DMS79 (cell line): ENCODE data around the gene HOXC12.

Source experiments
- DNase-seq: peaks from one replicate; lab custom pipeline; 2025; lab: John Stamatoyannopoulos, UW

HOXC12 gene

DNA sequence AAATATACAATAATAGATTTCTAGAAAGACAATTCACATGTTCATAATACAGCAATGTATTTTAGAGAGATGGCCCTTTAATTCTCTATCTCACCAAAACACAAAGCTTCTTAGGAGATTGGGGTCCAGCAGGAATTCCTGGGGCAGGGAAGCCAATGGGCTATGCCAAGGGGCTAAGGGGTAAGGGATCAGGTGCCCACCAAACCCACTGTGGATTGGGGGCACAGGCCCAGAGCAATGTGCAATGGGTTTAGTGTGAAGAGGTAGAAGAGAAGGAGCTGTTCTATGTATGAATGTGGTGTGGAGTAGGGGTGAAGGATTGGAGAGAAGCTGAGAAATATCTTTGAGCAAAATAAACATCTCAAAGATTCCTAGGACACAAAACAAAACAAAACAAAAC lies 13.5 kb upstream of the HOXC12 start:
- DNase-seq, result no peak

- DNase-seq, result no peak
These were observed 13.0 kb upstream of the HOXC12 start for GRCh38 chr12:53941750-53942149.

DNA sequence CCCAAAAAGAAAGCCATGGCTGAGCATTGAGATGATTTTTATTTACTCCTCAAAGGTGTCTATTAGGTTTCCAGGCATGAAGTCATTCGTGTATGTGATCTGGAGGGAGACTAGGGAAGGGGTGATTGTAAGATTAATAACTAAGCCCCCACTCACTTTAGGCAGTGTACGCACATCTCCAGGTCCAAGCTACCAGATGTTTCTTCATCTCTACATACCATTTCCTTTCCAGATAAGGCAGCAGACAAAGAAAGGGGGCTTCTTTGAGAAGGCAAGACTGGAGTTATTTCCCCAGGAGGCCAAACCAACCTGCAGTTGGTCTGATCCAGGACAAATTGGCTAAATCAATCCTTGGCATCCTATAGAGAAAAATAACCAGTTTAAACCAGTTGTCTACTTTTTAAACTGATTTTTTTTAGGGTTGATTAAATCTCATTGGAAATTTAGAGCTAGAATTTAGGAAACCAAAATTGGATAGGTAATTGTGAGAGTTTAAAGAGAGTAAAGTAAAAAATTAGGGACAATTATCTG lies 12.2 kb upstream of the HOXC12 start:
- no peak for DNase-seq

DNA sequence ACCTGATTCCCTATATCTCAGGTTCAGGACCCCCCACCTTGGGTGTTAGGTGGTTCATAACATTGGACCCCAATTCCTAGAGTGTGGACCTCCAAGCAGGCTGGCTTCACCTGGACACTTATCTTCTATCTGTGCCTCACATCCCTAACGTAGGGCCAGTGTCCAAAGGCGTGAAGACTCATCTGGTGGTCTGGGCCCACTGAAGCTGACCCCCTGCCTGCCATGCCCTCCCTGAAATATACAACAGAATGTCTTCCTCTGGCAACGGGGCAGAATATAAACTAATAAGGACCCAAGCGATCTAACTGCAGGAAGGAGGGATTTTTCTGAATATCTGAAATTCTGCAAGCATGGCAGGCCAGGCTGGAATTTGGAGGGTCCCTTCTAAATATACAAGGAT lies 10.5 kb upstream of the HOXC12 start:
- DNase-seq, result no peak

- no peak for DNase-seq
These were observed 9.5 kb upstream of the HOXC12 start for GRCh38 chr12:53944907-53945847.

GRCh38 chr12:53947743-53948142 lies 7.0 kb upstream of the HOXC12 start:
- no peak for DNase-seq

GRCh38 chr12:53948650-53949593 lies 5.8 kb upstream of the HOXC12 start:
- no peak for DNase-seq

DNA sequence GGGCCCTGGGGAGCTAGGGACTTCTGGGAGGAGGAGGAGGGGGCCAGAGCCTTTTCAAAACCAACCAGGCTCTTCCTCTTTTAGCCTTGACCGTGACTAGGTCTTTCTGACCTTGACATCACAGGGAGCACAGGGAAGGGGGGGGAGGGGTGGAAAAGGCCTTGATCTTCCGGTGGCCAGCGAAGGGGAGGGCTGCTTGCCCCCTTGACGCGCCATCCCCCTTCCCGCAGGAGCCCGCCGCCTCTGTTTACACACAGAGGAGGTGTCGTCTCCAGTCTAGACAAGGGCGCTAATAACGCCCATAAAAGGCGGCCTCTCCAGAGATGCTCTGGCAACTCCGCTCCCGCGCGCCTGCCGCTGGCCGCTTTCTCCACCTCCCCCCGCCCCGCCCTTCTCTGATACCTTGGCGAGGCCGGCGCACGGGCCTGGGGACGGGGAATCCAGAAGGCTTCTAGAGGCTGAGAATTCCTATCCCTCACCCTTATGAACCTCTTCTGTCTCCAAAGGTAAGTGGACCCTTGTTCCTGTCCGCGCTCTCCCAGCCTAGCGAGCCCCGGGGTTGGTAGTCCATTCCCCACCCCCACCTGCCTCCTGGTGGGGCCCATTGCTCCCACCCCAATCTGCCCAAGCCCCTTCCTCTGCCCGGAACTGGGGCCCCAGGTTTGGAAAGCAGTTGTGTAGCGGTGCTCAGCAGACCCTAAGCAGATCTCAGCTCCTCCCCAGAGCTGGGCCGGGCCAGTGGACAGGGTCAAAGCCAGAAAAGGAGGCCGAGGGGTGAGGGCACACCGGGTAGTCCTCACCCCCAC lies 4.9 kb upstream of the HOXC12 start:
- peak; percentile 15 for DNase-seq

- no peak for DNase-seq
These were observed 4.3 kb upstream of the HOXC12 start for GRCh38 chr12:53950437-53950773.

DNA sequence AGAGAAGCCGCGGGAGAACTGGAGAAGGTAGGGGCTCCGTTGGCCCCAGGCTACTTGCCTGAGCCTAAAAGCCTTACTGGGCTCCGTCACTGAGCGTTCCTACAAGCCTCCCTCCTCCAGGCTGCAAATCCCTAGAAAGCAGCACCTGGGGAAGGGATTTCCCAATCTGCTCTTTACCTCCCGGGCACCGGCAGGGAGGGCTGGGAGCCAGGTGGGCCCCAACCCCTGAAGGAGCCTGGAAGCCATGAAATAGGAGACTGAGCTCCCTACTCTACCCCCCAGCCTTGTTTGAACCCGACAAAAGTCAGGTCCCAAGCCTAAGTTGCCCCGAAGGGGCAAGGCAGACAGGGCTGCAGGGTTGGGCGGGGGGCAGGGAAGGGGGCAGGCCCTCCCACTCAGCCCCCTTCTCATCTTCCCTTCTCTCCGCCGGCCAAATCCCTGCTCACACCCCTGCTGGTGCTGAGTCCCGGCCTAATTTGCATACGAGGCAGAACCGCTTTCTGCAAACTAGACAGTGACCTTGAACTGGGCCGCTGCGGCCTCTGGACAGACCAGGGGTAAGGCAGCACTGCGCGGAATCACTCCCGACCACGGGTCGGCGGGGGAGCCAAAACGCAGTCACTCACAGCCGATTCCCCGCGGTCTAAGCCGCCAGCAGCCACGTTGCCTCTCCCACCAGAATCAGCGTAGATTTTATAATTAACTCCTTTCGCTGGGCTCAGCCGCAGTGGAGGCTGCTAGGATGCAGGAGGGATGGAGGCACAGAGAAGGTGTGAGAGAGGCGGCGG lies 3.7 kb upstream of the HOXC12 start:
- no peak for DNase-seq

- no peak for DNase-seq
These were observed 2.9 kb upstream of the HOXC12 start for GRCh38 chr12:53951577-53952334.

- DNase-seq, result no peak
These were observed 2.4 kb upstream of the HOXC12 start for GRCh38 chr12:53952335-53952694.

- no peak for DNase-seq
These were observed 1.6 kb upstream of the HOXC12 start for GRCh38 chr12:53952871-53953734.

GRCh38 chr12:53953831-53954693 lies 641 bp upstream of the HOXC12 start:
- DNase-seq, result no peak

GRCh38 chr12:53955036-53955775 lies 503 bp downstream of the HOXC12 start:
- DNase-seq, result no peak

- DNase-seq, result no peak
These were observed 1.1 kb downstream of the HOXC12 start for GRCh38 chr12:53955776-53956250.

- DNase-seq, result no peak
These were observed 1.7 kb downstream of the HOXC12 start for GRCh38 chr12:53956251-53956887.
